Mesenteric fat pad (tissue), 1 donor: ENCODE results near the gene RBM47. TPM values are rescaled to one million over a fixed set of nuclear protein-coding genes. Genes with fewer than 3 reads are reported as not detected.
"Not testable (repeated sequence)": the region's sequence is repeated elsewhere in the genome, so short reads cannot be mapped to it uniquely, and the experiment has no call there.

Experiments used
- DNase-seq: peaks from one replicate; pipeline ENCODE4 v3.0.0-alpha.2; 2020; ENCODE audit warnings: low spot score
- total RNA-seq: library from RNA; stranded (reverse); fragmentation: NEBNext Ultra II Directional; extraction: Animal tissue kit (Norgen Biotek cat#: 25700); gene quantifications from one replicate; pipeline ENCODE4 v1.2.1, GENCODE V29; 2021
- donor health status: DM: yes; HTN: yes; CAD: no.

Gene RBM47
- total RNA-seq, 1 donor from 2014 or later, result 53.3 TPM

- no peak for DNase-seq
Measured at GRCh38 chr4:40564815-40565483, 64.7 kb downstream of the RBM47 start.

- DNase-seq, result no peak
Measured at GRCh38 chr4:40564004-40564403, 65.7 kb downstream of the RBM47 start.

GRCh38 chr4:40563401-40563800 is 66.3 kb downstream of the RBM47 start:
- DNase-seq, result no peak

GRCh38 chr4:40562681-40563080 is 67.0 kb downstream of the RBM47 start:
- DNase-seq, result no peak

GRCh38 chr4:40562208-40562607 is 67.5 kb downstream of the RBM47 start:
- no peak for DNase-seq

- not testable (repeated sequence) for DNase-seq
Measured at GRCh38 chr4:40561543-40562177, 68.0 kb downstream of the RBM47 start.

- no peak for DNase-seq
Measured at GRCh38 chr4:40559585-40560465, 69.8 kb downstream of the RBM47 start.

GRCh38 chr4:40557736-40558135 is 71.9 kb downstream of the RBM47 start:
- DNase-seq, result no peak

- no peak for DNase-seq
Measured at GRCh38 chr4:40555176-40555900, 74.3 kb downstream of the RBM47 start.

GRCh38 chr4:40554641-40555040 is 75.0 kb downstream of the RBM47 start:
- not testable (repeated sequence) for DNase-seq

- no peak for DNase-seq
Measured at GRCh38 chr4:40553995-40554394, 75.7 kb downstream of the RBM47 start.

- DNase-seq, result no peak
Measured at GRCh38 chr4:40552536-40552935, 77.1 kb downstream of the RBM47 start.

GRCh38 chr4:40551568-40552136 is 78.0 kb downstream of the RBM47 start:
- not testable (repeated sequence) for DNase-seq

- DNase-seq, result no peak
Measured at GRCh38 chr4:40550948-40551462, 78.7 kb downstream of the RBM47 start.

- DNase-seq, result no peak
Measured at GRCh38 chr4:40550196-40550595, 79.5 kb downstream of the RBM47 start.

- no peak for DNase-seq
Measured at GRCh38 chr4:40548256-40548655, 81.4 kb downstream of the RBM47 start.

GRCh38 chr4:40547789-40548132 is 81.9 kb downstream of the RBM47 start:
- no peak for DNase-seq

- no peak for DNase-seq
Measured at GRCh38 chr4:40546969-40547788, 82.5 kb downstream of the RBM47 start.

- no peak for DNase-seq
Measured at GRCh38 chr4:40546506-40546905, 83.2 kb downstream of the RBM47 start.

GRCh38 chr4:40545487-40545886 is 84.2 kb downstream of the RBM47 start:
- not testable (repeated sequence) for DNase-seq
